RKO (cell line): ENCODE measurements around the gene RMDN3.

ENCODE experiments used
- DNase-seq: peaks from one replicate; pipeline ENCODE4 v3.0.0-alpha.2; 2016; ENCODE audit warnings: low spot score

The RMDN3 gene, protein sequence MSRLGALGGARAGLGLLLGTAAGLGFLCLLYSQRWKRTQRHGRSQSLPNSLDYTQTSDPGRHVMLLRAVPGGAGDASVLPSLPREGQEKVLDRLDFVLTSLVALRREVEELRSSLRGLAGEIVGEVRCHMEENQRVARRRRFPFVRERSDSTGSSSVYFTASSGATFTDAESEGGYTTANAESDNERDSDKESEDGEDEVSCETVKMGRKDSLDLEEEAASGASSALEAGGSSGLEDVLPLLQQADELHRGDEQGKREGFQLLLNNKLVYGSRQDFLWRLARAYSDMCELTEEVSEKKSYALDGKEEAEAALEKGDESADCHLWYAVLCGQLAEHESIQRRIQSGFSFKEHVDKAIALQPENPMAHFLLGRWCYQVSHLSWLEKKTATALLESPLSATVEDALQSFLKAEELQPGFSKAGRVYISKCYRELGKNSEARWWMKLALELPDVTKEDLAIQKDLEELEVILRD

DNA sequence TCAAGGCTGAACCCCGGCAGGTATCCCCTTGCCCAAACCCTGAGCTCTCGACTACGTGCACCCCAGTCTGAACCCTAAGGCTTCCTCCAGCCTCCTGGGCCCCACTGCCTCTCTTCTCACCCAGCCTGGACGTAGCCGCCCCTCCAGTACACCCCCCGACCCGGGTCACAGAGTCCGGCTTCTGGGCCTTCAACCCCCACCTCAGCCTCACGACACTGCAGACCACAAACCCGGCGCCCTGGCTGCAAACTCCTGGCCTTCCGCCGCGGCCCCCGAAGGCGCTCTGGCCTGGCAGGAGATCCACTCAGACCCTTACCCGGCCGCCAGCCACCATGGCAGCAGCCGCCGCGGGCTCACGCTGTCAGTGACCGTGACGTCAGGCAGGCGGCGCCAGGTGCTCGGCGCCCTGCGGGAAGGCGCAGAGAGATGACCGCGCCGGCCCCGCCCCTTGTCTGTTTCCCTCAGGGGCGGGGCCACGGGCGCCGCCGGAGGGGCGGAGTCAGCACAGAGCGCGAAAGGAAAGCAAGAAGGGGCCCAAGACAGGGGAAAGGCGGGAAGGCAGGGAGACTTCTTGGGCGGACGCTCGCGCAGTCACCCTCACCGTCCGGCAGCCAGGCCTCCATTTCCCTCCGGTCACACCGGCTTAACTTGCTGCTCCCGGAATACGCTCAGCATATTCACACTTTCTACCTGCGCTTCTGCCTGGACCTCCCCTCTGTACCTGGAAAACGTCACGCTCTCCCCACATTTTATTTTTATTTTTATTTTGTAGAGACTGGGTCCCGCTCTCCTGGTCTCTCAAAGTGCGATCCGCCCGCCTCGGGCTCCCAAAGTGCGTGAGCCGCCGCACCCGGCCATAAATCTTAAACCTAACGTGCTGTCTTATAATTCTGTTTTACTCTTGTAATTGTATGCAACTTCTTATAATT, at the start of gene RMDN3:
RMDN3 (minus strand) TSS at position 372 of the 929 bp plus-strand sequence. CDS start 471 bp downstream, outside the sequence.
- peak; percentile 93 for DNase-seq

DNA sequence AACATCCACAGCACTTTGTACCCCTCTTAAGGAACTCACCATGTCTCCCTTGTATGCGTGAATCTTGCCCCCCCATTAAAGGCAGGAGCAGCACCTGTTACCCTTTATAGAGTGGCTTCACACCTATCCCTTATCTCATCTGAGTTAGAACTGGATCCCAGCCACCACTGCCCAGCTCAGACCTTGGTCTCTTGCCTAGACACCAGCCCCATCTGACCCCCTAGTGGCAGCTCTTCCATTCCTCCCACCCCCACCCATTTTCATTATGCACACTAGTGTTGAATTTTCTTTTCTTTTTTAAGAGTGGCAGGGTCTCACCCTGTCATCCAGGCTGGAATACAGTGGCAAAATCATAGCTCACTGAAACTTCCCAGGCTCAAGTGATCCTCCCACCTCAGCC, 48.6 kb upstream of the RMDN3 start:
- DNase-seq: no peak

GRCh38 chr15:40803076-40803475, 48.0 kb upstream of the RMDN3 start:
- no peak for DNase-seq

GRCh38 chr15:40799523-40799922, 44.5 kb upstream of the RMDN3 start:
- no peak for DNase-seq

- DNase-seq: no peak
Observed at GRCh38 chr15:40796512-40796911, 41.5 kb upstream of the RMDN3 start.

DNA sequence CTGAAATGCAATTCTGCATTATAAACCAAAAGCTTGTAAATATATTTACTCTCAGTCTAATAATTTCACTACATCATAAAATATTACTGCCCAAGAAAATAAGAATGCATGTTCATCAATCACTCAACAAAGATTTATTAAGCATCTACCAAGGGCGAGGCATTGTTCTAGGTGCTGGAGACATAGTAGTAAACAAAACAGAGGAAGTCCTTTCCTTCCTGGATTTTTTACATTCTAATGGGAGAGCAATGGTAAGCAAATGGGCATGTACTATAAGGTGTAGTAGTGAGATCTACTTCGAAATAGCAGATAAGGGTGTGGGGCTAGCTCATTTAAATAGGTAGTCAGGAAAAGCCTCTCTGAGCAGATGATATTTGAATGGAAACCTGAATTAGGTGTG, 41.0 kb upstream of the RMDN3 start:
- DNase-seq: no peak

GRCh38 chr15:40793216-40793989, 38.3 kb upstream of the RMDN3 start:
- peak; percentile 96 for DNase-seq

DNA sequence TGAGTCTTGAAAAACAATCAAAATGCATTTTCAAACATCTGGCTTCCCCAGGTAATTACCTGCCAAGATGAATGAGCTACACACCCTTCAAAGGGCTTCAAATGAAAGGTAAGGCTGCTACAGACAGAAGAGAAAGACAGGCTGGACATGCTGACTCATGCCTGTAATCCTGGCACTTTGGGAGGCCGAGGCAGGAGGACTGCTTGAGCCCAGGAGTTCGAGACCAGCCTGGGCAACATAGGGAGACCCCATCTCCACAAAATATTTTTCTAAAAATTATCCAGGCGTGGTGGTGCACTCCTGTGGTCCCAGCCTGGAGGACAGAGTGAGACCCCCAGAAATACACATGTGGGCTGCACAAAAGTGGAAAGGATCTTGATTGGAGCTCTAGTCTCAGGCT, 37.3 kb upstream of the RMDN3 start:
- no peak for DNase-seq

- peak; percentile 29 for DNase-seq
Observed at GRCh38 chr15:40790718-40791117, 35.7 kb upstream of the RMDN3 start.

GRCh38 chr15:40789999-40790398, 34.9 kb upstream of the RMDN3 start:
- DNase-seq: no peak

GRCh38 chr15:40789119-40789518, 34.1 kb upstream of the RMDN3 start:
- DNase-seq: no peak

DNA sequence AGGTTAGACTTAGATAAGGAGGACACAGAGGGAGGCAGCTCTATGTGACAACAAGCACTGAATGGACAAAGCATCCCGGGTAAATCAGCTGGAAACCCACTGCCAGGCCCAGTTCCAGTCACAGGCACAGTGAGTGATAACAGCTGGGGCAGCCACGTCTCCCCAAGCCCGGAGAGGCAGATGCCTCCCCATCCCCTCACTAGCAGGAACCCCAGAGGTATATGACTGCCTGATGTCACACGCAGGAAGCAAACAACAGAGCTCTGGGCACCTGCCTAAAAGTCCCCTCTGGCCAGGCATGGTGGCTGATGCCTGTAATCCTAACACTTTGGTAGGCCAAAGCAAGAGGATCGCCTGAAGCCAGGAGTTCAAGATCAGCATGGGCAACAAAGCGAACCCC, 32.9 kb upstream of the RMDN3 start:
- DNase-seq: no peak

DNA sequence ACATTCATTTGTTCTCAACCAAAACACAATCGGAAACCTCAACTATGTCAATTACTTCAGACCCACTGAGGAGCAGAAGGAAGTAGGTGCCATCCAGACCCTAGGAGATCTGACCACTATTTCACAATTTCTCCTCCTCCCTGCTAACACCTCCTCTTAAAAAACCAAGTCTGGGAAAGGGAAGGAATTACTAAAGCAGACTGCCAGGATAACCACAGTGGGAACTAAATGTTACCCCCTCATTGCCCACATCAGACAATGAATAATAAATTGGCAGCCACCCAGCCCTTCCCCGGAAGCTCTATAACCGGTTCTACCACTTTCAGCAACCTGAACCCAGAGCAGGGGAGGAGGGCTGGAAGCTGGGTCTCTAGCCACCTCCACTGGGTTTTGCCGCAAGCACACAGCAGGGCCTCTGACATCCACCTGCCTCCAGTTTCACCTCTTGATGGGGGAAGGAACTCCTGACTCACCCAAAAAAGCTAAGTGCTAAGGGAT, 32.3 kb upstream of the RMDN3 start:
- DNase-seq: no peak

- no peak for DNase-seq
Observed at GRCh38 chr15:40785814-40786213, 30.8 kb upstream of the RMDN3 start.

GRCh38 chr15:40785164-40785563, 30.1 kb upstream of the RMDN3 start:
- no peak for DNase-seq

- DNase-seq: peak; percentile 43
Observed at GRCh38 chr15:40782609-40783227, 27.7 kb upstream of the RMDN3 start.

- no peak for DNase-seq
Observed at GRCh38 chr15:40776537-40777141, 21.6 kb upstream of the RMDN3 start.

- no peak for DNase-seq
Observed at GRCh38 chr15:40775740-40776536, 20.9 kb upstream of the RMDN3 start.

DNA sequence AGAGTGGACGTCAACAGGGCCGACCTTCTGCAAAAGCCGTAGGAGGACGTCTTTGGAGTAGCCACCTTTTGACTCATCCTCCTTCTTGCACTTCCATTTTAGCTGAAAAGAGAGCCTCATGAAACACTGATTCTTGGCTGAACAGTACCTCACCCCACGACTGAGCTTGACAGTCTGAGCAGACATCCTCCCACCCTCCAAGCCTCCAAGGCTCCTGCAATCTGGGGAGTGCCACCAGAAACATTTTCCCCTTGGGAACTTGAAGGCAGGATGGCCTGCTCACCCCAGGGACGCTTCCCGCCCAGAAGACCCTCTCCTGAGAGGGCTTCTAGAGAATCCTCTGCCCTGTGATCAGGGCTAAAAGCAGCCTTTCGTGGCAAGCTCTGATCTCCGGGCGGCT, 20.0 kb upstream of the RMDN3 start:
- no peak for DNase-seq

GRCh38 chr15:40773902-40774301, 18.8 kb upstream of the RMDN3 start:
- no peak for DNase-seq
